ENCODE data around the gene FBXO42.
A peak's percentile ranks its signal among the peaks of the same experiment; 100 is the strongest.
"Not testable (repeated sequence)": the region's sequence is repeated elsewhere in the genome, so short reads cannot be mapped to it uniquely, and the experiment has no call there.

Gene FBXO42

DNA sequence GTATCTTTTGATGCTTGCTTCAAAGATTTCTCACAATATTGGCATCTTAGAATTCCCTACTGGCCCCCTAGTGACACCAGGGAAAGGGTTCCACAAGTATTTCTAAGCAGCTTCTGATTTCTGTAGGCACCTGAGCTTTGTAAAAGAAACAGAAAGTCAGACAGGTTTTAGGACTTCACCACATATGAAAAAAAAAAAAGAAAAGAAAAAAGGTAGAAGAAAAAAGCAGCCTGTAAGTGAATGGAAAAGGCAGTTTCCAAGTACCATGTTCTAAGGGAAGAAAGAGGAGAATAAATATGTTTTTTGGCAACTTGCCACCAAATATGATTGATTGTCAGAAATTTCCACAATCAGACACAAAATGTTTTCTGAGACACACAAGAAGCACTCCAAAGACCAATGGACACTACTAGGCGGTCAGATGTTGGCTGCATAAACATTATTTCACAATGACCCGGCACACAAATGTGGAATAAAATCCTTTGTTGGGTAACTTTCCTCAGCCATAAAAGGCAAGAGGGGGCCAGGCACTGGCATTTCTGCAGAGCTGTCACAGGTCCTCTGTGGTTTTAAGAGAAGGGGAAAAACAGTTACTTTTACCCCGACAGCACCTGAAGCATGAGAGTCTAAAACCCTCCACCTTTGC, 102.6 kb downstream of the FBXO42 start:
- ChIA-PET POLR2A (interaction anchor here (2.1 kb wide), 1 partner anchor 113 kb away, joined by 7 read pairs; no protein-coding TSS in a partner anchor), CTCF (interaction anchor here (1.8 kb wide), 1 partner anchor 177 kb away, joined by 5 read pairs; the partner anchor contains the start of gene FAM131C)
- no peak for DNase-seq (ENCODE audit: extremely low spot score)
- TF ChIP-seq FOXM1 (IDR thresholded peaks at IDR 0.05; ENCODE audit: borderline replicate concordance) (no peak), ELF4 (IDR thresholded peaks at IDR 0.05) (no peak), ARNT (IDR thresholded peaks at IDR 0.05) (no peak), FOXA1 (IDR thresholded peaks at IDR 0.05) (no peak), BHLHE40 (IDR thresholded peaks at IDR 0.05; ENCODE audit: borderline replicate concordance) (no peak), FOXK2 (IDR thresholded peaks at IDR 0.05) (no peak), LEF1 (IDR thresholded peaks at IDR 0.05; ENCODE audit: borderline replicate concordance) (no peak), TARDBP (IDR thresholded peaks at IDR 0.05) (no peak), NFRKB (IDR thresholded peaks at IDR 0.05) (no peak), PKNOX1 (IDR thresholded peaks at IDR 0.05) (no peak), HDGF (IDR thresholded peaks at IDR 0.05; ENCODE audit: borderline replicate concordance) (no peak), ZNF384 (IDR thresholded peaks at IDR 0.05) (no peak), L3MBTL2 (conservative IDR thresholded peaks at IDR 0.05) (no peak), CTBP1 (IDR thresholded peaks at IDR 0.05; ENCODE audit: borderline replicate concordance) (no peak), SUZ12 (IDR thresholded peaks at IDR 0.05) (no peak)

GRCh38 chr1:16248603-16249516, 103.4 kb downstream of the FBXO42 start:
- TF ChIP-seq ARNT (IDR thresholded peaks at IDR 0.05) = no peak
- no peak for TF ChIP-seq NFRKB (IDR thresholded peaks at IDR 0.05)
- no peak for TF ChIP-seq SP1 (IDR thresholded peaks at IDR 0.05)
- no peak for TF ChIP-seq FOXA1 (IDR thresholded peaks at IDR 0.05)
- TF ChIP-seq ZNF384 (IDR thresholded peaks at IDR 0.05) = no peak
- no peak for TF ChIP-seq LEF1 (IDR thresholded peaks at IDR 0.05; ENCODE audit: borderline replicate concordance)
- TF ChIP-seq TARDBP (IDR thresholded peaks at IDR 0.05) = no peak
- no peak for TF ChIP-seq PKNOX1 (IDR thresholded peaks at IDR 0.05)
- TF ChIP-seq FOXM1 (IDR thresholded peaks at IDR 0.05; ENCODE audit: borderline replicate concordance) = no peak
- no peak for TF ChIP-seq ELF4 (IDR thresholded peaks at IDR 0.05)
- no peak for TF ChIP-seq CTBP1 (IDR thresholded peaks at IDR 0.05; ENCODE audit: borderline replicate concordance)
- no peak for TF ChIP-seq L3MBTL2 (conservative IDR thresholded peaks at IDR 0.05)
- TF ChIP-seq FOXK2 (IDR thresholded peaks at IDR 0.05) = no peak
- no peak for TF ChIP-seq HDGF (IDR thresholded peaks at IDR 0.05; ENCODE audit: borderline replicate concordance)
- TF ChIP-seq BHLHE40 (IDR thresholded peaks at IDR 0.05; ENCODE audit: borderline replicate concordance) = no peak
- no peak for TF ChIP-seq SUZ12 (IDR thresholded peaks at IDR 0.05)
- POLR2A ChIA-PET = interaction anchor here (1.2 to 2.1 kb wide), 3 partner anchors 10 to 114 kb away, joined by 4 to 7 read pairs (median 5); partner anchors contain the start of gene CPLANE2
- CTCF ChIA-PET = interaction anchor here (0.6 to 1.8 kb wide), 4 partner anchors 42 to 176 kb away, joined by 3 to 7 read pairs (median 6); partner anchors contain the start of gene FAM131C
- peak; percentile 33 for DNase-seq (ENCODE audit: extremely low spot score)

- ChIA-PET CTCF (interaction anchor here (0.7 to 1.8 kb wide), 4 partner anchors 41 to 175 kb away, joined by 3 to 7 read pairs (median 4); partner anchors contain the start of gene FAM131C), POLR2A (interaction anchor here (1.2 to 2.1 kb wide), 3 partner anchors 9 to 115 kb away, joined by 4 to 7 read pairs (median 5); partner anchors contain the start of gene CPLANE2)
- no peak for TF ChIP-seq ZNF384 (IDR thresholded peaks at IDR 0.05)
- TF ChIP-seq BHLHE40 (IDR thresholded peaks at IDR 0.05; ENCODE audit: borderline replicate concordance) = no peak
- no peak for TF ChIP-seq CTBP1 (IDR thresholded peaks at IDR 0.05; ENCODE audit: borderline replicate concordance)
- no peak for TF ChIP-seq NFRKB (IDR thresholded peaks at IDR 0.05)
- TF ChIP-seq SP1 (IDR thresholded peaks at IDR 0.05) = no peak
- no peak for TF ChIP-seq TARDBP (IDR thresholded peaks at IDR 0.05)
- no peak for TF ChIP-seq PKNOX1 (IDR thresholded peaks at IDR 0.05)
- TF ChIP-seq SUZ12 (IDR thresholded peaks at IDR 0.05) = no peak
- TF ChIP-seq ELF4 (IDR thresholded peaks at IDR 0.05) = no peak
- no peak for TF ChIP-seq FOXM1 (IDR thresholded peaks at IDR 0.05; ENCODE audit: borderline replicate concordance)
- TF ChIP-seq FOXK2 (IDR thresholded peaks at IDR 0.05) = no peak
- TF ChIP-seq ARNT (IDR thresholded peaks at IDR 0.05) = no peak
- no peak for TF ChIP-seq LEF1 (IDR thresholded peaks at IDR 0.05; ENCODE audit: borderline replicate concordance)
- TF ChIP-seq HDGF (IDR thresholded peaks at IDR 0.05; ENCODE audit: borderline replicate concordance) = no peak
- no peak for DNase-seq (ENCODE audit: extremely low spot score)
Observed at GRCh38 chr1:16248007-16248436, 104.3 kb downstream of the FBXO42 start.

GRCh38 chr1:16247441-16247840, 104.8 kb downstream of the FBXO42 start:
- CTCF ChIA-PET = interaction anchor here (0.7 to 1.4 kb wide), 3 partner anchors 41 to 75 kb away, joined by 3 to 7 read pairs (median 3); no protein-coding TSS in a partner anchor
- DNase-seq (ENCODE audit: extremely low spot score) = no peak
- POLR2A ChIA-PET = interaction anchor here (1.6 kb wide), 1 partner anchor 11 kb away, joined by 5 read pairs; the partner anchor contains the start of gene CPLANE2
- TF ChIP-seq SUZ12 (IDR thresholded peaks at IDR 0.05) (no peak), FOXM1 (IDR thresholded peaks at IDR 0.05; ENCODE audit: borderline replicate concordance) (no peak), FOXK2 (IDR thresholded peaks at IDR 0.05) (no peak)

DNA sequence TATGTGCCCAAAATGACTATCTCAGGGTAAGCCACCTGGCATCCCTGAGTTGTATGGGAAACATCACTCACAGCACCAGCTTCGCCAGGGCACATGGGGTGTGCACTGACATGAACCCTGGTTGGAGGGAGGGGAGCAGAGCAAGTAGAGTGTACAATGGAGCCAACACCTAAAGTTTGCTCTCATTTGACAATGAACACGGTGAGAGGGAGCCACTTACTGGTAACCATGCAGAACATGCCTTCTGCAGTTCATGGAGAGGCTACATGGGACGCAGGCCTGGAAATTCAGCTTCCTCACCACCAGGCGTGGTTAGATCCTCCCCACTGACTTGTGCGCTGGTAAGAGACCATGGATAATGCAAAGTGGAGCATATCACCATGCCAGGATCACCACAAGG, 105.3 kb downstream of the FBXO42 start:
- CTCF ChIA-PET = interaction anchor here (0.6 kb wide), 1 partner anchor 116 kb away, joined by 5 read pairs; no protein-coding TSS in a partner anchor
- TF ChIP-seq PKNOX1 (IDR thresholded peaks at IDR 0.05) (no peak), BHLHE40 (IDR thresholded peaks at IDR 0.05; ENCODE audit: borderline replicate concordance) (no peak), L3MBTL2 (conservative IDR thresholded peaks at IDR 0.05) (no peak), FOXM1 (IDR thresholded peaks at IDR 0.05; ENCODE audit: borderline replicate concordance) (no peak), CTBP1 (IDR thresholded peaks at IDR 0.05; ENCODE audit: borderline replicate concordance) (no peak), ARNT (IDR thresholded peaks at IDR 0.05) (no peak), FOXA1 (IDR thresholded peaks at IDR 0.05) (no peak), ZNF384 (IDR thresholded peaks at IDR 0.05) (no peak), HDGF (IDR thresholded peaks at IDR 0.05; ENCODE audit: borderline replicate concordance) (no peak), ELF4 (IDR thresholded peaks at IDR 0.05) (no peak), FOXK2 (IDR thresholded peaks at IDR 0.05) (no peak), LEF1 (IDR thresholded peaks at IDR 0.05; ENCODE audit: borderline replicate concordance) (no peak), SUZ12 (IDR thresholded peaks at IDR 0.05) (no peak)
- no peak for DNase-seq (ENCODE audit: extremely low spot score)
- POLR2A ChIA-PET = no interaction called here

DNA sequence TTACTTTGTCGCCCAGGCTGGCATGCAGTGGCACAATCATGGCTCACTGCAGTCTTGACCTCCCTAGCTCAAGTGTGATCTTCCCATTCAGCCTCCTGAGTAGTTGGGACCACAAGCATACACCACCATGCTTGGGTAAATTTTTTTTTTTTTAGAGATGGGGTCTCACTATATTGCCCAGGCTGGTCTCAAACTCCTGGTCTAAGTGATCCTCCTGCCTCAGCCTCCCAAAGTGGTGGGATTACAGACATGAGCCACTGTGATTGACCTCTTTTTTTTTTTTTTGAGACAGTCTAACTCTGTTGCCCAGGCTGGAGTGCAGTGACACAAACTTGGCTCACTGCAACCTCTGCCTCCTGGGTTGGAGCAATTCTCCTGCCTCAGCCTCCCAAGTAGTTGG, 106.0 kb downstream of the FBXO42 start:
- ChIA-PET POLR2A (interaction anchor here (0.8 kb wide), 1 partner anchor 9 kb away, joined by 3 read pairs; the partner anchor contains the start of gene CPLANE2), CTCF (interaction anchor here (0.7 kb wide), 2 partner anchors 10 to 20 kb away, joined by 4 to 7 read pairs; no protein-coding TSS in a partner anchor)
- not testable (repeated sequence) for DNase-seq (ENCODE audit: extremely low spot score)

Data from HEK293T (cell line).